NCI-H1417 (cell line): Measurements from ENCODE around the gene OR6C74.

ENCODE experiments used
- DNase-seq, 3 experiments: peaks; one replicate each; lab custom pipeline; 2025; lab: John Stamatoyannopoulos, UW

The OR6C74 gene

DNA sequence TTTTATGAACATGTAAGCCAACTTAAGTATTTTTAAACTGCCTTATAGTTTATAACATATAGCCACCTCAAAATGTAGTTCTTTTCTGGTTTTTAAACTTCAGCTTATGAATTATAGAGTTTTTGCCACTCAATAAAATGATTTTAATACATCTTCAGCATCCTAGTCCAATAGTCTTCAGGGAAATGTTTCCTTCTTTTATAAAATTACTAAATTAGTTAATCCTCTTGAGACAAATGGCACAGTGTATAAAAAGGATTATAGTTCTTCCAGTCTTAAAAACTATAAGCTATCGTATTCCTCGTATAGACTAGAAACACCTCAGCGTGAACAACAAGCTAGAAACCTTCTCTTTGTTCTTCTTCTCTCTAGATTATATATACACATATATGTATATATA lies at the start of gene OR6C74:
OR6C74 (plus strand) TSS at position 301 of the 400 bp plus-strand sequence. CDS start 2,679 bp downstream, outside the sequence.
- no peak for DNase-seq

DNA sequence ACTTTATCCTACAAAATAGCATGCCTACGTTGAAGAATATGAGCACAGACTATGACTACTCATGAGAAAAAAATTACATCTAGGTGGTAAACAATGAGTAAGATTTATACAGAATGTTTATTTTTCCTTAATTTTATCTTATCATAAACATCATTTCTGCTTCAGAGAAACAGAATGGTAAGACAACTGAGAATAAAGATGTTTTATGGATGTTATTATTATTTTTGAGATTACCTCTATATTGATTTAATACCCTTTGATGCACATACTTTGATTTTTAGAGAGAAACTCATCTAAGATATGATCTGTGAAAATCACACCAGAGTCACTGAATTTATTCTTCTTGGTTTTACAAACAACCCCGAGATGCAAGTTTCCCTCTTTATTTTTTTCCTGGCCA lies 23.7 kb upstream of the OR6C74 start, which contains the start of gene OR10A7:
OR10A7 (plus strand) TSS at position 301 of the 400 bp plus-strand sequence; CDS start at position 301, 0 bp downstream.
- no peak for DNase-seq

DNA sequence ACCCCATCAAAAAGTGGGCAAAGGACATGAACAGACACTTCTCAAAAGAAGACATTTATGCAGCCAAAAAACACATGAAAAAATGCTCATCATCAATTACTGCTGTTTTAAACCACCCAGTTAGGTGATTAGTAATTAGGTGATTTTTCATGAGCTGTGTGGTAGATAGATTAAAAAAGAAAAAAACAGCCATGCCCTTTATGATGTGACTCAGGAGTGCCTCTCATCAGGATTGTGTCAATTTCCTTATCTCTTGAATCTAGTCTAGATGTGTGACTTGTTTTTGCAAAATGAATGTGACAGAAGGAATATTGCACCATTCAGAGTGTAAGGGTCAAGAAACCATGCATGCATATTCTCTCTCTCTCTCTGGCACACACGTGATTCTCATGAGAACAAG lies 17.9 kb upstream of the OR6C74 start:
- DNase-seq = no peak

DNA sequence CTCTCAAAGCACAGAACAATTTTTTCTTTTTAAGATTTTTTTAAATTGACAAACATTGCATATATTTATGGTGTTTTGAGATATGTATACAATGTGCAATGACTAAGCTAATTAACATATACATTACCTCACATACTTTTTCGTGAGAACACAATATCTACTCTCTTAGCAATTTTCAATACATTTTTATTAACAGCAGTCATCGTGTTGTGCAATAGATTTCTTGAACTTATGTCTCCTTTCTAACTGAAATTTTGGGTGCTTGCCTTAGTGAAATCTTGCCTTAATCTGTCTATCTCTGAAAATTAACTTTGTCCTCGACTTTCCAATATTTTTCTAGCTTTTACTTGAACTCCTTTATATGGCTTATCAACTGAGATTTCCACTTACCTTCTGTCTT lies 16.8 kb upstream of the OR6C74 start:
- no peak for DNase-seq

DNA sequence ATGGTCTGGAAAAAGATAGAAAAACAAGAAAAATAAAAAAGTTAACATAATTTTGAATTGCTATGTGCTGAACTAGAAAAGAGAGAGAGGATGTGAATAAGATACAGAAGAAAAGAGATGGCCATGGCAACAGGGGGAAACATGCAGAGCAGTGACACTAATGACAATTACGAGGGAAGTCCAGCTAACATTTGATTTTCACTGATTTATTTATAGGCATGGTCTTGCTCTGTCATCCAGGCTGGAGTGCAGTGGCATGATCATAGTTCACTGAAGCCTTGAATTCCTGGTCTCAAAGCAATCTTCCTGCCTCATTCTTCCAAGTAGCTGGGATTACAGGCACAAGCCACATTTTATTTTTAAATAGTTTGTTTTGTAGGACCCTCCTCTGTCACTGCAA lies 1.8 kb downstream of the OR6C74 start:
- no peak for DNase-seq

DNA sequence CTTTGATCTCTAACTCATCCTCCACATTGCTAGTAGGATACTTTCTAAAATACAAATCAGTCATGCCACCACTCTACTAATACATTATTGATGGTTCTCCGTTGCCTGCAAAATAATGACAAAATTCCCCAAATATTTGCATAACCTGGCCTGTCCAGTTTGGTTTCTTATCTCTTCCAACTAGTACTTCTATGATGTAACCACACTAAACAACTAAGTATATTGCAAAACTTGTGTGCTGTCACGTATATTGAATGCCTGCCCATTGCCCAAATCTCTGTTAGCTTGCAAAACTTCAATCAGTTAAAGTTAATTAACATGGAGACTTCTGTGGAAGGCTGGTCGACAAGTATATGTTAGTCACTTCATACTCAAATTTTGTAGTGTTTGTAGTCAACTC lies 6.5 kb downstream of the OR6C74 start:
- DNase-seq = no peak

DNA sequence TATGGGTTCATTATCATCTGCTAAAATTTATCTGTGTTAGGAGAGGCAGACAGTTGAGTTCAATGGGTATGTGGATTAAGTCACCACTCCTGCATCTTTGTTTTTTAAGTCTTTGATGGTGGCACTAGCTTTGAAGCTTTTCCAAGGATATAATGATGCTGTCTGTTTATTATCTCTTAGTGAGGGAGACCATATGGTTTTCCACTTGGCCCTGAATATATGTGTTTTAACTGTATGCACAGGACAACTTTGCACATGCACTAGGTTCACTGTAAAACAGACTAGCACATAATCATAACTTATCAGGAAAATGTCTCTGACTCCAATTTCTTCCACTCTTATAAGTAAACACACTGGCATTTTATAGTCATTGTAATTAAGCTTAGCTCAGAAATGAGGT lies 8.9 kb downstream of the OR6C74 start:
- DNase-seq = no peak

DNA sequence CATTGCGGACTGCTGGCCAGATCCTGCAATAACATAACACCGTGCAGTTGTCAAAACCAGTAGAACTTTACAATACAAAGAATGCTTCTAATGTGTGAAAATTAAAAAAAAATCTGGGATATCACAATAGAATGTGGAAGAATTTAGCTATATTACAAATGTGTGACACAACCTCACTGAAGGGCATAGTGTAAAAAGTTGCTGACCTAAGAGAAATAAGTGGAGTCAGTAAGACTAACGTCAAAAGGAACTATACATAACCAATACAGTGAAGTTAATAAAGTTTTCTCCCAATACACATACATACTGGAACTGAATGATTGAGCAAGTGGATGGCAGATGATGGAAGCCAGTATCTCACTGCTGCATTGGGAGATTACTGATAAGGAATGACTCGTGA lies 12.4 kb downstream of the OR6C74 start:
- no peak for DNase-seq

DNA sequence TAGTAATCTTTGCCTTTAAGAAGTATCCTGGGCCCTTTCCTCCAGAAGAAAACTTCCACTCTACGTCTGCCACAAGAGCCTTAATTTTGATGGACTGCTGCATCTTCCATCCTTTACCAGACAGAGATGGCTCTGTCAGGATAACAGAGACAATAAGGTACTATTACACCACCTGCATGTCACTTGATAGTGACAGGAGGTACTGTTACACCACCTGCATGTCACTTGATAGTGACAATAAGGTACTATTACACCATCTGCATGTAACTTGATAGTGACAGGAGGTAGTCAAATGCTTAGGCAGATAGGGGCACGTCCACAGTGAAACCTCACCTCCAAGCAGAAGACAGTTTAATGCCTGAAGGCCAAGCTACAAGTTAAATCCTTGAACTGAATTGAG lies 13.9 kb downstream of the OR6C74 start:
- no peak for DNase-seq

DNA sequence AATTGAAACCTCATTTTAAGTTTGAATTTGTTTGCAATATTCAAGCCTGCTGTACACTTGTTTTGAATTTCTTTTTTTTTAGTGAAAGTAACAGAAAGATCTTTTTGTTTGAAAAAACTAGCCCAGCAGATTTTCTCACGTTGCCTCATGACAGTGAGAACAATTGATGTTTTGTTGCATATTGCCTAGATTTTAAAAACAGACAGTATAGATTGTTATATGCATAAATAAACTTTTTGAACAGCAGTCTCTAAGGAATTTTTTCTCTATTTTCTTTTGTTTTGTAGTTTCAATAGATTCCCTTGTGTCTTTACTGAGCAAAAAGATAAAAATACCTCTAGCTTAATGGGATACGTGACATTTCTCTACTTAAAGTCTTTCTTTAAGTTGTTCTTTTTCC lies 36.6 kb downstream of the OR6C74 start:
- DNase-seq = no peak

DNA sequence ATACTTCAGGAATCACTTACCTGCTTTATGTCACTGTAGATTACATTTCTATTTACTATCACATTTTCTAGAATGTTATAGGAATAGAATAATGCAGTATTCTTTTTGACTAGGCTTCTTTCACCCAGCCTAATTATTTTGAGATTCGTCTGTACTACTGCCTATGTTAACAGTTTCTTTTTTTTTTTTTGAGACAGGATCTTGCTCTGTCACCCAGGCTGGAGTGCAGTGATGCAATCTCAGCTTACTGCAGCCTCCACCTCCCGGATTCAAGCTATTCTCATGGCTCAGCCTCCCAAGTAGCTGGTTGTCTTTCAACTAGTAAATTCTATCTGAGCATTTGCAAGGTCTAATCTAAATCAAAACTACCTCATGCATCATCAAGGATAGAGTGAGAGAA lies 45.6 kb downstream of the OR6C74 start:
- no peak for DNase-seq
